HCT116 (cell line): ENCODE measurements around the gene GNAI3. TPM values are rescaled to one million over a fixed set of nuclear protein-coding genes. Genes with fewer than 3 reads are reported as not detected.

Source experiments
- ATAC-seq: fragments of 200-7000 bp; cut with Tn5 transposase; 2 replicates; pipeline ENCODE4 v1.9.1; 2020; ENCODE audit warnings: mild to moderate bottlenecking, moderate library complexity
- BruUV-seq: library from RNA; stranded (reverse); fragments of 400-500 nt; replicated peaks from 2 replicates; lab custom pipeline; 2021; lab: Mats Ljungman, UMichigan
- CTCF ChIA-PET: fragments of 300-600 bp; sonication (Branson Sonifier 250); formaldehyde crosslinking; loops from one replicate; lab custom pipeline; 2021; ENCODE audit warnings: antibody characterized with exemption; lab: Charles Lee
- POLR2A ChIA-PET: fragments of 300-600, 350-600 bp; sonication (Branson Sonifier 250); formaldehyde crosslinking; loops from one replicate; lab custom pipeline; 2021; ENCODE audit warnings: antibody characterized with exemption; lab: Charles Lee
- RAD21 ChIA-PET, 2 experiments: fragments of 300-600 bp; sonication (Branson Sonifier 250); formaldehyde crosslinking; loops; one replicate each; lab custom pipeline; 2023; ENCODE audit warnings: low total read pairs in 2 of 2; ENCODE audit not compliant: uncharacterized antibody in 2 of 2, unreplicated experiment in 2 of 2, low non-redundant PET in 1 of 2; lab: Charles Lee
- DNase-seq: peaks from one replicate; pipeline ENCODE4 v3.0.0-alpha.2; 2010; ENCODE audit warnings: low read depth, low spot score
- H2AFZ ChIP-seq: fragments of 200-600 bp; shearing (Covaris generic), sonication (generic); 2 replicates; pipeline ENCODE4 v1.6.1; 2017; ENCODE audit warnings: low read depth, mixed run types, mixed read lengths, antibody characterized with exemption, low read length; ENCODE audit not compliant: poor library complexity, severe bottlenecking
- H3K27ac ChIP-seq: 2 replicates; pipeline ENCODE4 v1.5.1; 2012; ENCODE audit warnings: low read depth, low read length
- H3K27me3 ChIP-seq: fragments of 200-600 bp; sonication (generic); 2 replicates; pipeline ENCODE4 v1.6.1; 2016; ENCODE audit warnings: mixed run types, low read length, mixed read lengths; ENCODE audit not compliant: insufficient read depth
- H3K36me3 ChIP-seq, 2 experiments: fragments of 200-500 bp in 1 of 2; fragments of 200-600 bp in 1 of 2; sonication (Bioruptor generic) in 1 of 2; sonication (generic) in 1 of 2; 2 replicates each; pipeline versions ENCODE4 v1.5.1 to v1.6.1; 2014 to 2016; ENCODE audit warnings: low read length in 2 of 2, inconsistent platforms in 1 of 2, mixed read lengths in 1 of 2, mixed run types in 1 of 2; ENCODE audit not compliant: insufficient read depth in 2 of 2, control insufficient read depth in 1 of 2
- H3K4me1 ChIP-seq, 2 experiments: fragments of 200-600 bp in 1 of 2; sonication (generic) in 1 of 2; 2 replicates each; pipeline versions ENCODE4 v1.5.1 to v1.6.1; 2012 to 2017; ENCODE audit warnings: low read length in 2 of 2, inconsistent platforms in 1 of 2, mild to moderate bottlenecking in 1 of 2, mixed read lengths in 1 of 2, mixed run types in 1 of 2, moderate library complexity in 1 of 2; ENCODE audit not compliant: insufficient read depth in 2 of 2, control insufficient read depth in 1 of 2
- H3K4me2 ChIP-seq: fragments of 200-600 bp; sonication (generic); 2 replicates; pipeline ENCODE4 v1.6.1; 2017; ENCODE audit warnings: mixed run types, low read length, mixed read lengths
- H3K4me3 ChIP-seq, 2 experiments: fragments of 200-600 bp in 1 of 2; sonication (generic) in 1 of 2; replicated peaks in 1 of 2; 2 replicates each; pipeline ENCODE4 v1.5.1; 2011 to 2016; ENCODE audit warnings: low read length in 2 of 2, control low read depth in 1 of 2, low read depth in 1 of 2, mild to moderate bottlenecking in 1 of 2, mixed read lengths in 1 of 2, mixed run types in 1 of 2
- H3K79me2 ChIP-seq: fragments of 200-600 bp; sonication (generic); 2 replicates; pipeline ENCODE4 v1.6.1; 2017; ENCODE audit warnings: mild to moderate bottlenecking, mixed run types, low read length, moderate library complexity, mixed read lengths; ENCODE audit not compliant: insufficient read depth
- H3K9ac ChIP-seq: fragments of 200-600 bp; sonication (generic); 2 replicates; pipeline ENCODE4 v1.6.1; 2016; ENCODE audit warnings: low read length, mixed read lengths
- H3K9me2 ChIP-seq: fragments of 200-600 bp; sonication (generic), shearing (Covaris generic); 2 replicates; pipeline ENCODE4 v1.6.1; 2017; ENCODE audit warnings: mixed run types, mild to moderate bottlenecking, moderate library complexity; ENCODE audit not compliant: insufficient read depth
- H3K9me3 ChIP-seq, 2 experiments: fragments of 200-500 bp in 1 of 2; fragments of 200-600 bp in 1 of 2; sonication (Bioruptor generic) in 1 of 2; sonication (generic) in 1 of 2; 2 replicates each; pipeline ENCODE4 v1.6.1; 2014 to 2017; ENCODE audit warnings: low read length in 2 of 2, mixed read lengths in 2 of 2, inconsistent platforms in 1 of 2, low read depth in 1 of 2, mild to moderate bottlenecking in 1 of 2, mixed run types in 1 of 2, moderate library complexity in 1 of 2; ENCODE audit not compliant: control insufficient read depth in 1 of 2, insufficient read depth in 1 of 2
- H4K20me1 ChIP-seq: fragments of 200-600 bp; sonication (generic), shearing (Covaris generic); 2 replicates; pipeline ENCODE4 v1.6.1; 2017; ENCODE audit warnings: mixed run types, mild to moderate bottlenecking, moderate library complexity; ENCODE audit not compliant: insufficient read depth
- ATF3 ChIP-seq: IDR thresholded peaks from 2 replicates; pipeline ENCODE4 v1.6.1; 2012
- CTCF ChIP-seq, 3 experiments: fragments of 200-600 bp in 1 of 3; sonication (generic) in 1 of 3; IDR thresholded peaks in 2 of 3; conservative IDR thresholded peaks in 1 of 3; 2 replicates each; pipeline ENCODE4 v1.5.1; 2012 to 2017; ENCODE audit warnings: low read depth in 2 of 3, low read length in 2 of 3, antibody characterized with exemption in 1 of 3, borderline replicate concordance in 1 of 3, control low read depth in 1 of 3, mild to moderate bottlenecking in 1 of 3, mixed read lengths in 1 of 3, mixed run types in 1 of 3, moderate library complexity in 1 of 3; ENCODE audit not compliant: insufficient read depth in 1 of 3
- EZH2 ChIP-seq: fragments of 200-600 bp; sonication (generic); IDR thresholded peaks from 2 replicates; pipeline ENCODE4 v1.6.1; 2017; ENCODE audit warnings: antibody characterized with exemption, mixed run types
- FOSL1 ChIP-seq: IDR thresholded peaks from 2 replicates; pipeline ENCODE4 v1.6.1; 2012; ENCODE audit warnings: low read depth
- MAX ChIP-seq: IDR thresholded peaks from 2 replicates; pipeline ENCODE4 v1.6.1; 2012
- POLR2A ChIP-seq: IDR thresholded peaks from 2 replicates; pipeline ENCODE4 v1.7.0; 2011; ENCODE audit warnings: borderline replicate concordance; ENCODE audit not compliant: insufficient read depth, insufficient read length; ENCODE audit errors: extremely low read depth
- POLR2AphosphoS5 ChIP-seq: IDR thresholded peaks from 2 replicates; pipeline ENCODE4 v1.6.1; 2011; ENCODE audit warnings: mild to moderate bottlenecking, low read depth, low read length, moderate library complexity
- REST ChIP-seq: IDR thresholded peaks from 2 replicates; pipeline ENCODE4 v1.6.1; 2012; ENCODE audit warnings: low read depth
- SIN3A ChIP-seq: IDR thresholded peaks from 2 replicates; pipeline ENCODE4 v1.6.1; 2012; ENCODE audit warnings: low read depth
- SP1 ChIP-seq: IDR thresholded peaks from 2 replicates; pipeline ENCODE4 v1.6.1; 2012; ENCODE audit warnings: low read depth
- SRF ChIP-seq: IDR thresholded peaks from 2 replicates; pipeline ENCODE4 v1.6.1; 2012; ENCODE audit warnings: low read depth
- YY1 ChIP-seq: IDR thresholded peaks from 2 replicates; pipeline ENCODE4 v1.6.1; 2011; ENCODE audit warnings: low read length, low read depth, moderate library complexity, mild to moderate bottlenecking; ENCODE audit not compliant: insufficient replicate concordance; ENCODE audit errors: extremely low read depth
- ZNF274 ChIP-seq: fragments of 200-500 bp; sonication (Bioruptor generic); IDR thresholded peaks from 2 replicates; pipeline ENCODE4 v1.6.1; 2014; ENCODE audit warnings: mild to moderate bottlenecking, low read depth, low read length, inconsistent platforms
- intact Hi-C: fragments of 100-400 bp; cut with micrococcal nuclease; formaldehyde crosslinking; loops from 2 replicates; pipeline ENCODE4 v1.10.0; 2022
- total RNA-seq: library from RNA; stranded (reverse); gene quantifications from one replicate; pipeline ENCODE4 v1.2.1, GENCODE V29; 2021; ENCODE audit not compliant: unreplicated experiment

The GNAI3 gene
- total RNA-seq, 1 experiment from 2014 or later, result 9.5 TPM

GRCh38 chr1:109521002-109521951 is 27.1 kb upstream of the GNAI3 start:
- ChIA-PET RAD21 (no interaction called here), POLR2A (no interaction called here), CTCF (no interaction called here)
- no peaks in the 10 kb centered on the region for H3K9me3 ChIP-seq
- intact Hi-C loops, result no loop called here
- H3K27me3 ChIP-seq, result no peaks in the 10 kb centered on the region; the same call in 1 of the 2 replicates
- BruUV-seq, result no TSS peak
- H3K4me3 ChIP-seq, result no peak overlapping the region
- H4K20me1 ChIP-seq, result no peaks in the 10 kb centered on the region
- no peak overlapping the region for H3K9ac ChIP-seq
- H3K4me2 ChIP-seq, result no peak overlapping the region
- no peaks in the 10 kb centered on the region for H3K79me2 ChIP-seq
- DNase-seq (no peak), ATAC-seq (no peak)
- no peaks in the 10 kb centered on the region for H3K36me3 ChIP-seq
- TF ChIP-seq FOSL1, result no peak
- no peak for TF ChIP-seq CTCF (IDR thresholded peaks at IDR 0.05 in 2 of 3, conservative IDR thresholded peaks at IDR 0.05 in 1 of 3; ENCODE audit: borderline replicate concordance in 1 of 3, insufficient read depth in 1 of 3, low read depth in 2 of 3, low read length in 2 of 3)
- no peak for TF ChIP-seq MAX
- no peak for TF ChIP-seq POLR2A
- TF ChIP-seq ZNF274, result no peak
- TF ChIP-seq ATF3, result no peak
- no peak for TF ChIP-seq EZH2
- TF ChIP-seq SRF, result no peak
- no peak for TF ChIP-seq YY1
- TF ChIP-seq REST, result no peak
- no peak for TF ChIP-seq SIN3A
- no peak for TF ChIP-seq SP1
- no peak for TF ChIP-seq POLR2AphosphoS5
- H3K4me1 ChIP-seq, result no peaks in the 10 kb centered on the region
- no peaks in the 10 kb centered on the region for H3K9me2 ChIP-seq
- no peak overlapping the region for H3K27ac ChIP-seq
- H2AFZ ChIP-seq, result no peak overlapping the region
